AG04449 (cell line): ENCODE results near the gene KIAA1755.

ENCODE experiments used
- CTCF ChIA-PET: fragments of 350-600 bp; formaldehyde crosslinking; extraction: SDS; loops from one replicate; lab custom pipeline; 2021; ENCODE audit warnings: antibody characterized with exemption; lab: Yijun Ruan, JAX
- POLR2A ChIA-PET: fragments of 400-600, 350-600 bp; formaldehyde crosslinking; extraction: SDS; loops from one replicate; lab custom pipeline; 2020; ENCODE audit warnings: antibody characterized with exemption, inconsistent platforms; lab: Yijun Ruan, JAX
- DNase-seq: peaks from one replicate; pipeline ENCODE4 v3.0.0-alpha.2; 2010; ENCODE audit warnings: low read depth, low spot score
- H3K4me3 ChIP-seq: 2 replicates; pipeline ENCODE4 v1.5.1; 2011; ENCODE audit warnings: low read depth, mild to moderate bottlenecking, control low read depth, low read length
- CTCF ChIP-seq: IDR thresholded peaks from one replicate; pipeline ENCODE4 v1.5.1; 2011; ENCODE audit warnings: mild to moderate bottlenecking, moderate library complexity, low read length, control low read depth, inconsistent platforms; ENCODE audit not compliant: insufficient read depth; ENCODE audit errors: missing control alignments

The KIAA1755 gene

GRCh38 chr20:38196076-38196475 is 64.5 kb downstream of the KIAA1755 start:
- ChIA-PET CTCF (interaction anchor here (0.7 to 28.8 kb wide), 4 partner anchors 20 to 213 kb away, joined by 3 to 356 read pairs (median 7); no protein-coding TSS in a partner anchor), POLR2A (no interaction called here)
- no peak for DNase-seq
- TF ChIP-seq CTCF = no peak
- H3K4me3 ChIP-seq = no peak overlapping the region

GRCh38 chr20:38195521-38195920 is 65.0 kb downstream of the KIAA1755 start:
- CTCF ChIA-PET = interaction anchor here (2.4 to 28.8 kb wide), 3 partner anchors 20 to 122 kb away, joined by 5 to 356 read pairs (median 9); no protein-coding TSS in a partner anchor
- TF ChIP-seq CTCF = no peak
- POLR2A ChIA-PET = interaction anchor here (0.6 kb wide), 1 partner anchor 983 kb away, joined by 3 read pairs; no protein-coding TSS in a partner anchor
- no peak for DNase-seq
- no peak overlapping the region for H3K4me3 ChIP-seq

GRCh38 chr20:38194971-38195504 is 65.5 kb downstream of the KIAA1755 start:
- no peak overlapping the region for H3K4me3 ChIP-seq
- POLR2A ChIA-PET = interaction anchor here (0.6 kb wide), 1 partner anchor 983 kb away, joined by 3 read pairs; no protein-coding TSS in a partner anchor
- no peak for DNase-seq
- CTCF ChIA-PET = interaction anchor here (0.8 to 28.8 kb wide), 4 partner anchors 19 to 197 kb away, joined by 3 to 356 read pairs (median 7); no protein-coding TSS in a partner anchor
- TF ChIP-seq CTCF = no peak

- no peak overlapping the region for H3K4me3 ChIP-seq
- ChIA-PET POLR2A (no interaction called here), CTCF (interaction anchor here (0.8 to 28.8 kb wide), 4 partner anchors 8 to 136 kb away, joined by 3 to 356 read pairs (median 13); no protein-coding TSS in a partner anchor)
- DNase-seq = no peak
- TF ChIP-seq CTCF = no peak
These were observed 66.9 kb downstream of the KIAA1755 start for GRCh38 chr20:38193586-38194105.

- ChIA-PET POLR2A (no interaction called here), CTCF (interaction anchor here (1.3 to 28.8 kb wide), 3 partner anchors 10 to 135 kb away, joined by 5 to 356 read pairs (median 17); no protein-coding TSS in a partner anchor)
- no peak overlapping the region for H3K4me3 ChIP-seq
- DNase-seq = no peak
- TF ChIP-seq CTCF = no peak
These were observed 68.1 kb downstream of the KIAA1755 start for GRCh38 chr20:38192323-38192885.

- no peak for DNase-seq
- POLR2A ChIA-PET = no interaction called here
These were observed 68.9 kb downstream of the KIAA1755 start for GRCh38 chr20:38191654-38192053.

More at GRCh38 chr20:38191654-38192053, 68.9 kb downstream of the KIAA1755 start:
- no peak for TF ChIP-seq CTCF
- CTCF ChIA-PET = interaction anchor here (0.7 to 28.8 kb wide), 5 partner anchors 10 to 134 kb away, joined by 4 to 356 read pairs (median 6); no protein-coding TSS in a partner anchor
- no peak overlapping the region for H3K4me3 ChIP-seq
